ENCODE measurements around the gene OR2B3. TPM values are rescaled to one million over a fixed set of nuclear protein-coding genes. Genes with fewer than 3 reads are reported as not detected.

The OR2B3 gene
- total RNA-seq, 2 experiments from 2014 or later: not detected

DNA sequence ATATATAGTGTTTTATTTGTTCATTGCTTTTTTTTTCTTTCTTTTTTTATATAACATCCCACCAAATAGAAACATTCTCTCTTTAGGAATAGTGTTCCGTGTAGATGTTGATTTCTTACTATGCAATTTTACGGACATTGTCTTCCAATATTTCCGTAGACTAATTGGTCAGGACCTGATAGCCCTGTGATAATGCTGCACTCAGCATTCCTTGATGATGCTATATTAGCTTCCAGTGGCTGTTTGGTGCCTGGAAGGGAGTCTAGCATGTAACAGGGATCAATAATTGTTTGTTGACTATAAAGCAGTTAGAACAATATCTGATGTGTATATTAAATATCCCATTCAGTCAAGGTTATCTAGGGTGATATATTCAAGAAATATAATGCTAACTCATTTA is 35.4 kb downstream of the OR2B3 start:
- Mint-ChIP-seq H3K27me3 (peaks cover 33% of the 10 kb centered on the region), H3K4me3 (no peak overlapping the region), H3K9me3 (no peaks in the 10 kb centered on the region), H3K36me3 (ENCODE audit: low read depth) (no peaks in the 10 kb centered on the region), H3K4me1 (no peaks in the 10 kb centered on the region), H3K27ac (no peak overlapping the region)
- ChIA-PET CTCF (no interaction called here), POLR2A (no interaction called here)
- DNase-seq: no peak

DNA sequence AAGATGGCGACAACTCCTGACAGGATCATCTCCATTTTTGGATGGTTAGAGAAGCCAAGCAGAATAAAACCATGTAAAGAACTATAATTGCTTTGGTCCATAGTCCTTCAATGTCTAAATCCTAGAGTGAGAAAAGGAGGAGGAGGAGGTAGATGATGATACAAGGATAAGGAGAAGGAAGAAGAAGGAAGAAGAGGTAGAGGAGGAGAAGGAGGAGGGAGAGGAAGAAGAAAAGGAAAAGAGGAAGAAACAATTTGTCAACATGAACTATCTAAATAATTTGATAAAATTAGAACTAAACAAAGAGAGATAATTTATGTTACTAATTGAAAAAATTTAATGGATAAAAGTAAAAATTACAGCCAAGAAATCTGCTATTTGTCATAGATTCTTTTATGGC is 42.0 kb downstream of the OR2B3 start, which contains the start of gene OR2W1:
Gene OR2W1 (minus strand): TSS at position 101 of the 400 bp plus-strand sequence. CDS start 0 bp downstream, at position 101.
- ChIA-PET CTCF (no interaction called here), POLR2A (no interaction called here)
- Mint-ChIP-seq H3K9me3 (no peaks in the 10 kb centered on the region), H3K4me3 (no peak within 1 kb of the TSS), H3K27ac (no peak within 1 kb of the TSS), H3K4me1 (no peaks in the 10 kb centered on the region), H3K36me3 (ENCODE audit: low read depth) (no peaks in the 10 kb centered on the region), H3K27me3 (peaks cover 32% of the 10 kb centered on the region)
- DNase-seq: no peak

Other genes starting within 250 kb of the OR2B3 start
- 10 to 100 TPM; 56.8 to 58.0 TPM for gene TRIM27, start 163.3 kb downstream of the OR2B3 start, total RNA-seq
- under 1 TPM; 0.53 to 0.65 TPM for gene ZNF311, start 82.0 kb downstream of the OR2B3 start, total RNA-seq
- gene OR2W1, start 42.1 kb downstream of the OR2B3 start, total RNA-seq: not detected
- gene OR2J1, start 12.2 kb upstream of the OR2B3 start, total RNA-seq: not detected
- not detected for gene OR2J3, start 20.7 kb upstream of the OR2B3 start, total RNA-seq
- not detected for gene OR2J2, start 83.6 kb upstream of the OR2B3 start, total RNA-seq
- gene OR14J1, start 214.4 kb upstream of the OR2B3 start, total RNA-seq: not detected